GM18520 (cell line): ENCODE measurements around the gene DDX5.
A peak's percentile ranks its signal among the peaks of the same experiment; 100 is the strongest.
"Not testable (repeated sequence)": the region's sequence is repeated elsewhere in the genome, so short reads cannot be mapped to it uniquely, and the experiment has no call there.

Experiments
- ATAC-seq: cut with Tn5 transposase; IDR thresholded peaks from one replicate; pipeline ENCODE4 v1.9.1; 2021; ENCODE audit not compliant: unreplicated experiment

The DDX5 gene

DNA sequence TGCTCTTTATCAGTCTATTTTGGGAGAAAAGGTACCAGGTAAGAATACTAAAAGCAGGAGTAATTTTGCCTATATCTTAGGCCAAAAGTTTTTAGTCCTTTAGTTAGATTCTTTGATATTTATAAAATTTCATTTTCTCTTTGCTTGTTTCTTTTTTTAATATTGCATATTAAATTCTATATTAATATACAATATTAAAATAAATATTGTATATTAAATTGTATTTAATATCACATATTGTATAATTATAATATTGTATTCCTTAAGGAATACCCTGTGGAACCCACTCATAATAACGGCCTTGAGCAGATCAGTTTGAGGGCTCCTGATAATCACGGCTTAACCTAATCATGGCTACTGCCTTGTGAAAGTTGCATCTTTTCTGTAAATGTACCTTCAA, 2.6 kb upstream of the DDX5 start:
- no peak for ATAC-seq

DNA sequence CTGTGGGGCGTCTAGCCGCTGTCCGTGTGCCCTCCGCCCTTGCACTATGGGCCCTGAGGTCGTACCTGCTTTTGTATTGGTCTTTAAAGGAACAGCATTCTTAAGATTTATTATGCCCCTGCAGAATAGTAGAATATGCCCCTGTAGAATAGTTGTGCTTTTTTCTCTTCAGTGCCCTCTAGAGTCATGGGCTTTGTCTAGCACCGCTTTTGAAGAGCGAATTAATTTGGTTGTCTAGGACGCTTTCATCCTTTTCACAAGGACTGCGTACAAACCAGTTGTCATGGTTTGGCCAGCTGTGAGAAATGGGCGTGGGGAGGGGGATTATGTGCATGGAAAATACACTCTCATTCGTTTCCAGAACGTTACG, 1.3 kb upstream of the DDX5 start:
- peak; percentile 10 for ATAC-seq

DNA sequence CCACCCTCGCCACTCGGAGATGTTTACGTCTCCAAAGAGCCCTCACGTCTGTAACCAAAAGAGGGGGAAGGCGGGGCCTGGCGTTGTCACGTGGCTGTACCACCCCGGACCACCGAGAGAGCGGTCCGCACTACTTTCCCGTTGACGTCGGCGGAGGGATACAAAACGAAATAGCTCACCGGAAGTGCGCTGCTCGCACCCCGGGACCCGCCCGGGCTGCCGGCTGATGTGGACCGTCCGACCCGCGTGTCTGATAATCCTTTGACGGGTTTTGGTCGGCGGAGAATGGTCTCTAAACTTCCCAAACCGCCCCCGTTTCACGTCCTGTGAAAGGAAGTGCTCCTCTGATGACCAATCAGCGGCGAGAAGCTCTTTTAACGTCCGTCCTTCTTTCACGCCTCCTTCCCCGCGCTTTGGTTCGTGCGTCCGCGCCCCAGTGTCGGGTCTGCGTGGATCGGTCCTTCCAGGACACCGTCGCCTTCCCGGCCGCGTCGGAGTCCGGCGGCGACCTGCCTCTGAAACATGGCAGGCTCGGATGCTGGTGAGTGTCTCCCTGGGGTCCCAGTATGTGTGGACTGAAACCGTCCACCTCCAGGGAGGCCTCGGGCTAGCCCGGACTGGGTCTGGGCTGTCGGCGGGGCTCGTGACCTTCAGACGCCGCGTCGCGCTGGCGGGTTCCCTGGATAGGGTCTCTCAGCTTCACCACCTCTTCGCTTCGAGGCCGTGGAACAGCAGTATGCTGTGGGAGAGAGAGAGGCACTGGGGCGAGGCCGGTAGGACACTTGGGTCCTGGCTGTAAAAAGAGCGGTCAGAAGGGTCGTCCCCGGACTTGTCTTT, 705 bp upstream of the DDX5 start, which contains the start of gene CEP95:
Gene CEP95, plus strand, starts transcription at position 402 of the 837 bp plus-strand sequence. Its CDS starts 121 bp downstream, at position 523.
- peak; percentile 44 for ATAC-seq

DNA sequence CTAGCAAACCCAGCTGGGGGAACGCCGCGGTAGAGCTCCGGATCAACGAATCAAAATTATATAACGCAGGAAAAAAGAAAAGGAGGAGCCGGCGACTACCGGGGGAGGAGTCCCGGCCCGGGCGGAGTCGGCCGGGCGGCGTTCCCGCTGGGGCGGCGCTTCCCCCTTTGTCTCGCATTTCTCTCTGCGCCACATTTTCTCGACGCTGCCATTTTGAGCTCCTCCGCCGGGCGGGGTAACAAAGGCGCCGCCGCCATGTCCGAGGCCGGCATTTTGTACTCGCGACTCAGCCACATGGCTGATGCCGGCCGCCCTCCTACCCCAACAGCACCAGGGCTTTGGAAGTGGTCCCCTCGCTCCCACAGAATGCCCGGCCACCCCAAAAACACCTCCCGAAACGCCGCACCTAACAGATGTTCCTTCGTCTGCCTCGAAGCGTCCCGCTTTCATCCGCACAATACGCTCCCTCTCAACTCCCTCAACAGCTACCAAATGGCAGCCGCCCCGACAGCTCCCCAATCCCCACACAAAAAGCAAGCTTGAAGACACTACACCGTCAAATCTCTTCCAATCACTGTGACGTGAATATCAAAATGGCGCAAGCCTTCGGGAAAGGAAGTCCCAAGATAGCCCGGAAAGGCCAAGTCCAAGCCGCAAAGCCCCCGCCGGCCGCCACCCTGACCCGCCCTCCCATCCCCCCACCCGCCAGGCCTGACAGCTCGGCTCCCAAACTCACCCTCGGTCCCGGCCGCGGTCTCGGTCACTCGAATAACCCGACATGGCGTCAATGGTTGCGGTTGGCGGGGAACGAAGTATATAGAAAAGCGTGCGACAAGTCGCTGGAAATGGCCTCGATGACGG, 519 bp downstream of the DDX5 start:
- no peak for ATAC-seq

DNA sequence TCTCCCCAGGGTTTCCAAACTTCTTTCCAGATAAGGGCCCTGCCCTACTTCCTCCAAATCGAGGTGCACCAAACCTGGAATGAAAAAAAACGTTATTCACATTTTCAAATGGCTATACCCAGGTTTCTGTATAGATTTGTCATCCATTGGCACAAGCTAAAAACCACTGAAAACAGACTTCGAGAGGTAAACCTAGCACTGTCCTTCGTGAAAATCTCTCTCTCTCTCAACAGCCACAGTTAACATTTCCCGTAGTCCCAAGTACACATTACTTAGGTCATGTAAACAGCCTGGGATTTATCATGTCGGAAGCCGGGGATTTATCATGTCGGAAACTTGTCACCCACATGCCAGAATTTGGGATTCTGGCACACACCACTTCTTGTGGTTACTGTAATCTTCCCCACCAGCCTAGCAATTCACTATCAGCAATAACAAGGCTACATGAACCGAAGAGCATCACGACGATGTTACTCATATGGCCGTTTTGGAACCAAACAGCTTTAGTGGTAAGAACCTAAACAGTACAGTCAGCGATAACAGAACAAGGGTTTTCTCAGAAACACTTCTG, 1.2 kb downstream of the DDX5 start:
- no peak for ATAC-seq

DNA sequence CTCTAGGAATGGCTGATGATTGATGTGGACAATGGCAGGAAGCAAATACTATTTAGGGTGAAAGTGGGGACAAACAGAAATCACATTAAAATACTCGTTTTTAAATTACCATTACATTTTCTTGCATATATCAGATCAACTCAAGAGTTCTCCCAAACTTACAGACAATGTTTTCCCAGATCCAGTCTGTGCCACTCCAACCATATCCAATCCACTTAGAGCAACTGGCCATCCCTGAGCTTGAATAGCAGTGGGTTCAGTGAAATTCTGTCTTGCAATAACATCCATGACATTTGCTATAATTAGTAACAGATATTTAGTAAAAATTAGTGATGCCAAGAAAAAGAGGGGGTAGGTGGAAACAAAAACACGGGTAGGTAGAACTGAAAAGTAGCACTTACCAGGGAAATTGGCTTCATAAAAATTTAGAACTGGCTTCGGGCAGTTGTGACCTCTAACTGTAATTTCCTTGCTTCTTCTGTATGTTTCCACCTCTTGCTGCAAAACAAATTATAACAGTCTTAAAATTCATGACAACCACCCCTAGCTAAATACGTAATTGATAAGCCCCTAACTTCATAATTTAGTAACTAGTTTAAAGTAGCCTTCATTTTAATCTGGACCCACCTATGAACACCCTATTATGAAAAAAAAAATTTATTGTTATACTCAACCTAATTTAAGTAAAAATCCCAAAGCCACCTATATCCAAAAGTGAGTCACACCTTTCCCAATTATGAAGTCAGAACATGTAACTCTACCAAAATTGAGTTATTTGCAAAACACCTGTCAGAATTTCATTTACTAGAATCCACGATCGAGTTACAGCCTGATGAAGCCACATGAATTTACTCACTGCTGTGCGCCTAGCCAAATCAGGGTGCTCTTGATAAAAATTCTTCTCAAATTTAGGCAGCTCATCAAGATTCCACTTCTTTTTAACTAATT, 2.0 kb downstream of the DDX5 start:
- no peak for ATAC-seq

DNA sequence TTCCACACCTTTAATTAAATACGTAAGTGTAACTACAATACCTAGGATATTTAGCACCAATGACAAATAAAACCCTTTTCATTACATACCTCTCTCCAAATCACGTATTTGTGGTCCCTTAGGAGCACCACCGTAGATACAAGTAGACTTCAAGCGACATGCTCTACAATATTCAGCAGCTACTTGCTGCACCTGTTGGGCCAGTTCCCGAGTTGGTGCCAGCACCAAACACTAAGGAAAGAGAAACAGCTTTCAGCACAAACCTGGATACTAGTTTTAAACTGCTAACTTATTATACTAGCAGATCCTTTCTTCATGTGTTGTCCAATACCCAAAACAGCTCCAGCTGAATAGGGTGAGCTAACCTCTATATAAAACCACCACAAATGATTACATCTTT, 2.7 kb downstream of the DDX5 start:
- ATAC-seq = no peak

DNA sequence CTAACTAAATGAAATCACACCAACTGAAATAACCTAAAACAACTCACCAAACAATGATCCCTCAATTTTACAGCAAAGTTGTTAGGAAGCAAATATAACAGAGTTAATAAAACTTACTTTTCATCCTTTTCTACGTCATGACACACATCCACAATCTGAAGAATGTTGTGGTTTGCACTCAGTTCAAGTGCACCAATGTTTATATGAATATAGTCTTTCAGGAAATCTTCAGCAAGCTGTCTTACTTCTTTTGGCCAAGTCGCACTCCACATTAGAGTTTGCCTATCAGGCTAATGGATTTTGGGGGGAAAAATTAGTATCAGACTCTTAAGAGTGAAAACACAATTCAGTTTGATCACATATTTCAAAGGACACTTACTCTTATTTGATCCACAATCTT, 3.3 kb downstream of the DDX5 start:
- no peak for ATAC-seq

DNA sequence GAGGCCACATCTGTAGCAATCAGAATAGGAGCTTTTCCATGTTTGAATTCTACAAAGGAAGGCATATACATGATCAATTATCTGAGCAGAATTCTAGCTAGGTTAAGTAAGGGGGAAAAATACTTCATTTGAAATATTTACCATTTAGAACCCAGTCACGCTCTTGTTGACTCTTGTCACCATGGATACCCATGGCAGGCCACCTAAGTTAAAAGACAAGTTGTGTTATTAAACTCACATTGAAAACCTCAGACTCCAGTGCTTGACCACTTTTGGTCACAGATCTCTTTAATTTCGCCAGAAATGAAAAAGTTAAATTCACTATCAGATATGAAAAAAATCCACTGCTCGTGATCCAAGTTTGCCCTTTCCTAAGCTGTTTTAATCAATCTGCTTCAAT, 4.1 kb downstream of the DDX5 start:
- no peak for ATAC-seq

DNA sequence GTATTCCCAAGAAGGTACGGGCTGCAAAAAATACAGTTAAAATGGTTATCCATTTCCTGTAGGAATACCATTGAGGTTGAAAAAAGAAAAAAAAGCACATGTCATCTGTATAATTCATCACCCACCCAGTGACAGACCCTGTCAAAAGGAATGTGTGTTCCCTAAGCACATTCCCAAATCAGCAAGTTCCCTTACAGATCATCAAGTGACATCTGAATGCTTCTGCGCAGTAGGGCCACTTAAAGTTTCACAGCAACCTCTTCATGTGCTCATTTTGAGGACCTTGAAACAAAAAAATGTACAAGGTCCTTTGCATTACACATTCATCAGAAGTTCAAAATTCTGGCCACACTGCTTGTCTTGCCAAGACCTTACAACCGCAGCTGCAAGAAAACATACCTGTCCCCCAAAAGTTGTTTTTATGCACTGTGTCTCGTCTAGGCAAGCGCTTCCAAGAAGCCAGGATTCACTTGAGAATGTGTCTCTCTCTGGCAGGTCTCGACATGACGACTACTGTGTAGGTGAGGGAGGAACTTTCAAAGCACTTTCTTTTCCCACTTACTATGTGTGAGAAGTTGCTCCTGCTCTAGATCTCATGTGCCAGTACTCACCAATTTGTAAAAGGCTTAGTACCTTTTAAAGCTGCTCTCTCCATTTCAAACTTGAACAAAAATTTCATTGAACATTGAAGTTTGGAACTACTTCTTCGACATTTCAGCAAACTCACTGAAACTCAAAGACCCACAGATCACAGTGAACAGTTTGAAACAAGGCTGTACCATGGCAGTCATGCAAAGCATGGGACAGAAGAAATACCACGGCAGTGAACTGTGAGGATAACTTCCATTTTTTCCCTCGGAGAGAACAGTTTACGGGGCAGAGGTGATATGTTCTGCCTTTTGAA, 5.0 kb downstream of the DDX5 start:
- no peak for ATAC-seq

DNA sequence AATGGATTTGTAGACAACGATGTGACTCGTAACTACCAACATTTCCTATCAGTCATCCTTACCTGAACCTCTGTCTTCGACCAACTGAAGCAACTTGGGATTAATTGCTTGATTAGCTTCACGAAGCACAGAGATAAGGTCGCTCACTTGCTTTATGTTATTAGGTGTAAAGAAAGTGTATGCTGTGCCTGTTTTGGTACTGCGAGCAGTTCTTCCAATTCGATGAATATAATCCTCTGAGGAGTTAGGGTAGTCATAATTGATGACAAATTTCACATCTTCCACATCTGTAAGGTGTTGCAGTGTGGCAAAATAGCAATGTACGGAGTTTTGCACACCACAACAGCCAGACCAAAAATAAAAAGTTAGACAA, 5.6 kb downstream of the DDX5 start:
- ATAC-seq = no peak

DNA sequence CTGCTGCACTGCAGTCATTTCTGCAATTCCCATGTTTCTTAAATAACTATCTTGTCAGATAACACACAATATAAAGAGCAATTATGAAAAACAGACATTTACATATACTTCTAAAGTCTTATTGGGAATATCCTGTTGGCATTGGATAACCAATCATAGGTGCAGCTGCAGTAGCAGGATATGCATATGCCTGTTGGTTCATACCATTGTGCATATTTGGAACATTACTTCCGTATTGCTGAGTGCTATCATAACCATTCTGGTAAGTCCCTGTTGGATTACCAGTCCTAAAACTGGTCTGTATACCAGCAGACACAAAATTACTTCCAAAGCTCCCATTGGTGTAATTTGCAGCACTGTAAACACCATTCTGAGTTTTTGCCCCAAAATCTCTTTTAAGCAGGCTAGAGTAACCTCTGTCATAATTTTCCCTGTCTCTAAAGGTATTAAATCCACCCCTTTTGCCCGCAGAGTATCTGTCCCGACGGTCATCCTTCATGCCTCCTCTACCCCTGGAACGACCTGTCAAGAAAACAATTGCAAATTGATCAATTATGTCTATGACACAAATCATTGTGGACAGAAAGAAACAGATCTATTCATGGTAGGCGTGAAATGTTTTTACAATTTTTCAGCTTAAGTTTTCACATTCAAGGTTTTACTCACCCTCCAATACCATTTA, 6.1 kb downstream of the DDX5 start:
- ATAC-seq = no peak

DNA sequence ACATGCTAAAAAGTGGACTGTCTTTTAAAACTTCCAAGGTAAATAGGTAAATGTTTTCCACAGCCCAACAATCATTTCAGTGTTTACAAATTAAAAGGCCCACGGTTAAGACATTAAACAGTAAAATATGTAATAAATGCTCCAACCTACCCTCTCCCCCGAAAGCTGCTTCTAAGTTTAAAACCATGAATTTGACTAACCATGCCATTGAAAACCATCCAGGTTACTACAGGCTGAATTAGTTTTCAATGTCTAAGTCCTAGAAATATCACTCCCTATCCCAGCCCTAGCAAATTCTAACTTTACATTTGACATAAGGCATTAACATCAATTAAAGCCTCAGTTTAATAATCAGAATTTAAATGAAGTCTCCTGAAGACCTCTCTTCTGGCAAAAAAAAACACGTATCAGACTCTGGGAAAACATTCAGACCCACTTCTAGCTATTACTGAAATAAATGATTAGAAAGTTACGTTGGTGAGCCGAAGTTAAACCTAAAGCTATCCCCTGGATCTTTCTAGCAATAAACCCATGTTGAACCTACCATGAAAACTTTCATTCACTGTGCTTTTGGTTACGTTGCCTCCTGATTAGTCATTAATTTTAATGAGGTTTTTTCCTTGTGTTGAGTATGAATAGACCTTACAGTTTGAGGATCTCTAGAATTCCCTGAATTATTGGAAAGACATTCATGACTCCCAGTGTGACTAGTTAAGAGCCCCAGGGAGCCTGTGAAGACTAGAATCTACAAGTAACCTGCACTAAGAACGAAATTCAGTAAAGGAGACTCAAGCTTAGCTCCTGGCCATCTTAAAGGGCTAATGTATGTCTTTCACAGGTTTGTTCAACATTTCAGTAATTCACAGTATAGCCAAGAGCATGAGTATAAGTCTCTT, 7.5 kb downstream of the DDX5 start:
- ATAC-seq = no peak

DNA sequence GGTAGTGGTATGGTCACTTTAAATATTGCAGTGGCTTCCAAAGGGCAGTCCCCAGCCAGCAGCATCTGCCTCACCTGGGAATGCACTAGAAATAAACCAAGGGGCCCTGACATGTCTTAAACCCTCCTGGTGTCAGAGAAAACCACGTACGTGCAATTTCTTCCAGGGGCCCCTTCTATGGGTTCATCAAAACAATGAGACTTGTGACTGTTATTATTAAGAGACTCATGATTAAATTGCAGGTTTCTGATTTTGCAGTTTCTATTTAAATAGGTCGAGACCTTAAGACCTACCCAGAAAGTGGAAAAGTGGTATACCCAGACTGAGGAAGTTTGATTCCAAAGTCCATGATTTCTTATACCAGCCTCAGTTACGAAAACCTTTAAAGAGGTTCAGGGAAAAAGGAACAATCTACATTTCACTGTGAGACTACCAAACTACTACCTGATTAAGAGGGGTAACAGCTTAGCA, 8.5 kb downstream of the DDX5 start:
- ATAC-seq = no peak

DNA sequence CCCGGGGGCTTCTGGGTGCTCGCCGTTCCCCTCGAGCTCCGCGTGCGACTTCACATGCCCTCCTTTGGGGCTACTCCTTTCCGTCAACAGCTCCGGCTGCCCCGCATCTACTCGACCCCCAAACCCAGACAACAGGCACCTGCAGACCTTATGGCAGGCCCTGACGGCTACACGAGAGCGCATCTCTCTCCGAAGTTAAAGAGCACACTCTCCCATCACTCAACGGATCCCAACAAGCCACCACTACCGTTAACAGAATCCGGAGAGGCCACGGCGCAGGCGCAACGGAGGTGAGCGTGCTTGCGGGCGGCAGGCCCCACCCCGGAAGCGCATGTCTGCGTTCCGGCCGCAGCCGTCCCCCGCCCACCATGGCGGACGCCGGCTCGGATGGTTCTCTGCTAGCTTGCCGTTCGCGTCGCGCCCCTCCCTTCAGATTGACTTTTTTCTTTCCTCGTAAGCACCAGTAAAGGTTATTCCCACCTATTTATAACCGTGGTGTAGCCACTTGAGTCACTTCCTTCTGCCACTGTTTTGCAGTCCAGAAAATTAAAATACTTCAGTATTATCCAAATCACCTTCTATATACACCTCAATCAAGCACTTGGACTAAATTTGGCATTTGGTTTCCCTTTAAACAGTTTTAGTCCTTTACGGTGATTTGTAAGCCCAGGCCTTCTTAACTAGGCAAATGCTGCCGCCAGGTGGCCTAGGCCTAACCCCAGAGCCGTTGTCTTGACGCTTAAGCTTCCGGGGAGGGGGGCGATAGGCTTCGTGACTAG, 9.1 kb downstream of the DDX5 start, which contains the start of gene POLG2:
Gene POLG2, minus strand, starts transcription at position 269 of the 779 bp plus-strand sequence. Its CDS starts 86 bp downstream, at position 183.
- peak; percentile 65 for ATAC-seq

DNA sequence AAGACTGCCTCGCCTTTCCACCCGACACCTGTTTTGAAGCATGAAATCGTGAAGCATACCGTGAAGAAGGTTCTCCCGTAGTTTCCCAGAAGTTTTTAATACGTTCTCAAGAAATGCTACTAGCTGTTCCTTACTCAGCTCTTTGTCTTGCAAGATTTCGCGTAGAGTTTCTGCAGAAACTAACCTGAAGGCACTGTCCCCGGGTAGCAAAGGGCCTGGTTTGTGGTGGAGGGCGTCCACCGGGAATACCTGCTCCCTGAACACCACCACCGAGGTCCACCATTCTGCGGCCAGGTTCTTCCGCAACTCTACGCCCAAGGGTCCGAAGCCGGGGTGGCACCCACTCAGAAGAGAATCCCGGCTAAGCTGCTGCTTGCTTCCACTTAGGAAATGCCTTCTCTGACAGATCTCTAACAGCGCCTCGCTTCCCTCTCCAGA, 9.7 kb downstream of the DDX5 start:
- ATAC-seq = no peak

DNA sequence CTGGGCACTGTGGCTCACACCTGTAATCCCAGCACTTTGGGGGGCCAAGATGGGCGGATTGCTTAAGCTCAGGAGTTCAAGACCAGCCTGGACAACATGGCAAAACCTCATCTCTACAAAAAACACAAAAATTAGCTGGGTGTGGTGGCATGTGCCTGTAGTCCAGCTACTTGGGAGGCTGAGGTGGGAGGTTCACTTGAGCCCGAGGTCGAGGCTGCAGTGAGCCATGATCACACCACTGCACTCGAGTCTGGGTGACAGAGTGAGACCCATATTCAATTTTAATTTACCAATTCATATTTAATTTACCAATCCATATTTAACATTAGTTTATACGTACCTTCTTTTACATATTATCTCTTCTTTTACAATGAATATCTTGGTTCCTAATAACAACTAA, 10.8 kb downstream of the DDX5 start:
- ATAC-seq = not testable (repeated sequence)
